GM12878 (cell line): ENCODE data around the gene ZYX. TPM values are rescaled to one million over a fixed set of nuclear protein-coding genes. Genes with fewer than 3 reads are reported as not detected.

Experiments
- ATAC-seq: fragments of 200-7000 bp; cut with Tn5 transposase; 3 replicates; pipeline ENCODE4 v1.9.1; 2020; ENCODE audit warnings: mild to moderate bottlenecking, moderate library complexity
- BruUV-seq: library from RNA; stranded (reverse); fragments of 400-500 nt; replicated peaks from 2 replicates; lab custom pipeline; 2021; lab: Mats Ljungman, UMichigan
- CTCF ChIA-PET: fragments of 300-600 bp; sonication (Branson Sonifier 250); formaldehyde crosslinking; extraction: SDS; loops from one replicate; lab custom pipeline; 2021; ENCODE audit warnings: inconsistent platforms; lab: Yijun Ruan, JAX
- POLR2A ChIA-PET: fragments of 350-600 bp; formaldehyde crosslinking; extraction: SDS; loops from one replicate; lab custom pipeline; 2021; ENCODE audit warnings: inconsistent platforms; lab: Charles Lee
- RAD21 ChIA-PET: fragments of 300-600 bp; sonication (Branson Sonifier 250); formaldehyde crosslinking; loops from one replicate; lab custom pipeline; 2023; ENCODE audit warnings: antibody characterized with exemption; ENCODE audit not compliant: unreplicated experiment; lab: Charles Lee
- SMC1A ChIA-PET: fragments of 300-600 bp; sonication (Branson Sonifier 250); formaldehyde crosslinking; loops from one replicate; lab custom pipeline; 2023; ENCODE audit not compliant: unreplicated experiment, uncharacterized antibody; lab: Charles Lee
- DNase-seq: peaks from one replicate; pipeline ENCODE4 v3.0.0-alpha.2; 2011; ENCODE audit warnings: low read depth, low spot score
- FAIRE-seq: peaks from 3 replicates; lab custom pipeline; 2011; peaks lifted over from hg19 to GRCh38; lab: Jason Lieb, UNC
- H2AFZ ChIP-seq: 2 replicates; pipeline ENCODE4 v1.6.0; 2011; ENCODE audit warnings: low read depth, low read length, control low read depth; ENCODE audit not compliant: control insufficient read depth
- H3K27ac ChIP-seq: 2 replicates; pipeline ENCODE4 v1.5.1; 2011; ENCODE audit warnings: control low read depth; ENCODE audit not compliant: control insufficient read depth, insufficient read depth
- H3K27me3 ChIP-seq, 2 experiments: replicated peaks in 1 of 2; 2 replicates each; pipeline versions ENCODE4 v1.6.0 to v1.6.1; 2011; ENCODE audit warnings: low read length in 1 of 2; ENCODE audit not compliant: control insufficient read depth in 2 of 2, insufficient read depth in 2 of 2
- H3K36me3 ChIP-seq, 2 experiments: 2 replicates each; pipeline ENCODE4 v1.5.1; 2011; ENCODE audit warnings: low read length in 1 of 2; ENCODE audit not compliant: control insufficient read depth in 2 of 2, insufficient read depth in 2 of 2
- H3K4me1 ChIP-seq: 2 replicates; pipeline ENCODE4 v1.6.1; 2011; ENCODE audit warnings: mild to moderate bottlenecking, low read length, moderate library complexity, mixed read lengths; ENCODE audit not compliant: control insufficient read depth, insufficient read depth
- H3K4me2 ChIP-seq: 2 replicates; pipeline ENCODE4 v1.6.0; 2011; ENCODE audit warnings: control low read depth; ENCODE audit not compliant: control insufficient read depth, insufficient read depth
- H3K4me3 ChIP-seq: fragments of 200-600 bp; sonication (generic); 2 replicates; pipeline ENCODE4 v1.5.1; 2016
- H3K79me2 ChIP-seq: 2 replicates; pipeline ENCODE4 v1.6.0; 2011; ENCODE audit warnings: low read length; ENCODE audit not compliant: control insufficient read depth, insufficient read depth
- H3K9ac ChIP-seq: 2 replicates; pipeline ENCODE4 v1.8.0; 2011; ENCODE audit warnings: low read length, control low read depth, mixed read lengths; ENCODE audit not compliant: control insufficient read depth, insufficient read depth
- H3K9me3 ChIP-seq: replicated peaks from 3 replicates; pipeline ENCODE4 v1.5.1; 2011; ENCODE audit warnings: mild to moderate bottlenecking, low read length; ENCODE audit not compliant: control insufficient read depth, insufficient read depth
- H4K20me1 ChIP-seq: 2 replicates; pipeline ENCODE4 v1.6.0; 2011; ENCODE audit not compliant: control insufficient read depth, insufficient read depth
- ASH2L ChIP-seq: fragments of 300-600, 200-600 bp; sonication (generic); IDR thresholded peaks from 2 replicates; pipeline ENCODE4 v1.6.1; 2017; ENCODE audit warnings: low read depth, mild to moderate bottlenecking, borderline replicate concordance
- HDGF ChIP-seq: fragments of 450-650 bp; IDR thresholded peaks from 2 replicates; pipeline ENCODE4 v1.6.1; 2016; ENCODE audit warnings: antibody characterized with exemption
- IRF4 ChIP-seq: IDR thresholded peaks from 2 replicates; pipeline ENCODE4 v1.6.1; 2011; ENCODE audit warnings: low read depth, low read length
- JUNB ChIP-seq: IDR thresholded peaks from 2 replicates; pipeline ENCODE4 v1.6.1; 2016; ENCODE audit warnings: antibody characterized with exemption, mild to moderate bottlenecking
- PRDM15 ChIP-seq: fragments of 450-650 bp; formaldehyde crosslinking; IDR thresholded peaks from 2 replicates; pipeline ENCODE4 v1.4.0; 2020; ENCODE audit warnings: mild to moderate bottlenecking, moderate library complexity
- SP1 ChIP-seq: IDR thresholded peaks from one replicate; pipeline ENCODE4 v1.6.1; 2011; ENCODE audit warnings: low read depth, low read length
- STAT1 ChIP-seq: fragments of 450-650 bp; conservative IDR thresholded peaks from 2 replicates; pipeline ENCODE4 v1.6.1; 2014; ENCODE audit warnings: antibody characterized with exemption, mild to moderate bottlenecking
- STAT3 ChIP-seq: IDR thresholded peaks from 2 replicates; pipeline ENCODE4 v1.6.1; 2011; ENCODE audit warnings: low read depth, low read length, improper control_type of control experiment
- USF2 ChIP-seq: IDR thresholded peaks from 2 replicates; pipeline ENCODE4 v1.6.1; 2011; ENCODE audit warnings: low read depth, low read length, improper control_type of control experiment, borderline replicate concordance
- ZBTB4 ChIP-seq: fragments of 450-650 bp; formaldehyde crosslinking; IDR thresholded peaks from 2 replicates; pipeline ENCODE4 v1.4.0; 2022; ENCODE audit warnings: mild to moderate bottlenecking, moderate library complexity
- ZBTB40 ChIP-seq: fragments of 450-650 bp; IDR thresholded peaks from 2 replicates; pipeline ENCODE4 v1.6.1; 2016; ENCODE audit warnings: mild to moderate bottlenecking, moderate library complexity, borderline replicate concordance
- WGBS: methylation state at CpG from one replicate; pipeline ENCODE4 v1.1.6; 2016; ENCODE audit warnings: low lambda C conversion rate; ENCODE audit not compliant: insufficient replicate concordance, insufficient coverage; ENCODE audit errors: missing lambda C conversion rate; 5-methylcytosine and 5-hydroxymethylcytosine counted together
- in situ Hi-C: fragments of 300-500 bp; cut with MboI; formaldehyde crosslinking; loops from 9 replicates; pipeline ENCODE4 v1.14.3; 2018; ENCODE audit warnings: mixed read lengths
- intact Hi-C: fragments of 100-400 bp; cut with micrococcal nuclease; formaldehyde crosslinking; loops from one replicate; pipeline ENCODE4 v1.14.2; 2022; ENCODE audit not compliant: unreplicated experiment
- polyA plus RNA-seq, 11 experiments: library from polyadenylated mRNA; depleted of rRNA in 4 of 11; unstranded in 6 of 11; stranded (reverse) in 5 of 11; fragments of >200 nt; fragmentation: Nextera tagmentation in 4 of 11; fragmentation: Illumina TruSeq in 1 of 11; extraction: Ambion mirVana in 4 of 11; extraction: Trizol in 1 of 11; gene quantifications; 1 replicate in 1 of 11; 2 replicates in 10 of 11; pipeline versions ENCODE4 v1.2.1 to v1.2.3, GENCODE V29; 2011 to 2016; ENCODE audit warnings: inconsistent platforms in 2 of 11, missing spikeins in 2 of 11, low read depth in 1 of 11
- total RNA-seq, 4 experiments: library from RNA; depleted of rRNA in 3 of 4; stranded (reverse); fragments of >200 nt in 3 of 4; fragmentation: Illumina TruSeq in 1 of 4; extraction: Trizol in 1 of 4; gene quantifications; 2 replicates each; pipeline versions ENCODE4 v1.2.1 to v1.2.3, GENCODE V29; 2013 to 2021

ZYX gene
- total and polyA plus RNA-seq, 10 of the 15 experiments (the other 5 are each of a cell fraction or from before 2014, with no cell fraction given) = 2.1 to 100 (median 27.6) TPM

- TF ChIP-seq ZBTB4 (CRISPR knock-in tag) (no peak), STAT3 (no peak)
Measured at GRCh38 chr7:143352531-143353002, 28.6 kb upstream of the ZYX start (continued).

GRCh38 chr7:143354376-143354775 is 26.8 kb upstream of the ZYX start:
- 24% methylated on average over 7 of the region's 8 CpGs for WGBS
- no peak overlapping the region for H3K4me3 ChIP-seq
- H3K27ac ChIP-seq = no peak overlapping the region
- H3K36me3 ChIP-seq = no peaks in the 10 kb centered on the region
- H3K9me3 ChIP-seq = no peaks in the 10 kb centered on the region
- CTCF ChIA-PET = no interaction called here
- no peak overlapping the region for H3K4me2 ChIP-seq
- ATAC-seq = no peak
- no TSS peak for BruUV-seq
- H3K27me3 ChIP-seq = peaks cover 2 to 3% of the 10 kb centered on the region in 2 experiments; a peak in 3 of 4 replicates
- no peak overlapping the region for H2AFZ ChIP-seq
- SMC1A ChIA-PET = no interaction called here
- H3K9ac ChIP-seq = no peak overlapping the region
- in situ Hi-C loops = no loop called here
- POLR2A ChIA-PET = no interaction called here
- no peak for FAIRE-seq
- H3K4me1 ChIP-seq = no peaks in the 10 kb centered on the region
- intact Hi-C loops = no loop called here
- no peaks in the 10 kb centered on the region for H3K79me2 ChIP-seq
- no peak for DNase-seq
- RAD21 ChIA-PET = no interaction called here
- H4K20me1 ChIP-seq = no peaks in the 10 kb centered on the region
- TF ChIP-seq PRDM15 (CRISPR knock-in tag) (no peak), IRF4 (no peak), SP1 (no peak), ASH2L (no peak), STAT1 (no peak), ZBTB40 (no peak), HDGF (no peak), USF2 (no peak), JUNB (no peak)
